ENCODE measurements around the gene HSPG2. TPM values are rescaled to one million over a fixed set of nuclear protein-coding genes. Genes with fewer than 3 reads are reported as not detected.

The HSPG2 gene
- total and polyA plus RNA-seq, 5 donors from 2014 or later: 0.05 to 3.2 (median 0.17) TPM; not detected in 1

DNA sequence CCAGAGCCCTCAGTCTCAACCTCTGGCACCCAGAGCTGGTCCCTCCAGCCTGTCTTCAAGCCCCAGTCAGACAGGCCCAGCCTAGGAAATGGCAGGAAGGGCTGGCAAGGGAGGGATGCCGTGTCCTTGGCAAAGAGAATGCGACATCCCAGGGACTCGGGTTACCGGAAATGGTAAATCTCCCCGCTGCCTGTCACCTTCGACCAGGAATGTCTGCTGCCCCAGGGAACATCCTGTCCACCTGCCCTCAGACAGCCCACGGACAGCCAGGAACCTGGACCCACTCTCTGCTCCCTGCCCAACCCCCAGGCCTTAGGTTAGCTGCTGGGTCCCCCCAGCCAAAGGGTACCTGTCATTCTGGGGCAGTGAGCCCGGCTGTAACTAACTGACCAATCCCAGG, 23.9 kb downstream of the HSPG2 start:
- Histone ChIP-seq H3K27me3 (ENCODE audit: control insufficient read depth, insufficient read depth, low read length) (no peaks in the 10 kb centered on the region), H3K9me3 (ENCODE audit: control insufficient read depth in 2 of 2, low read length in 2 of 2) (no peaks in the 10 kb centered on the region), H3K27ac (ENCODE audit: insufficient read depth, low read length, poor library complexity, severe bottlenecking) (no peak overlapping the region), H3K4me1 (ENCODE audit: control insufficient read depth, insufficient read depth, low read length, poor library complexity, severe bottlenecking) (no peaks in the 10 kb centered on the region), H3K4me3 (ENCODE audit: low read depth, low read length) (no peak overlapping the region), H3K36me3 (ENCODE audit: control insufficient read depth, insufficient read depth, low read length) (no peaks in the 10 kb centered on the region)
- Mint-ChIP-seq H3K27ac (no peak overlapping the region), H3K9me3 (no peaks in the 10 kb centered on the region), H3K4me3 (no peak overlapping the region), H3K4me1 (peaks cover 0 to 14% (median 3%) of the 10 kb centered on the region in 4 donors), H3K36me3 (no peaks in the 10 kb centered on the region), H3K27me3 (peaks cover 6% of the 10 kb centered on the region)
- ATAC-seq (ENCODE audit: low read depth in 2 of 2) (no peak), DNase-seq (no peak)

DNA sequence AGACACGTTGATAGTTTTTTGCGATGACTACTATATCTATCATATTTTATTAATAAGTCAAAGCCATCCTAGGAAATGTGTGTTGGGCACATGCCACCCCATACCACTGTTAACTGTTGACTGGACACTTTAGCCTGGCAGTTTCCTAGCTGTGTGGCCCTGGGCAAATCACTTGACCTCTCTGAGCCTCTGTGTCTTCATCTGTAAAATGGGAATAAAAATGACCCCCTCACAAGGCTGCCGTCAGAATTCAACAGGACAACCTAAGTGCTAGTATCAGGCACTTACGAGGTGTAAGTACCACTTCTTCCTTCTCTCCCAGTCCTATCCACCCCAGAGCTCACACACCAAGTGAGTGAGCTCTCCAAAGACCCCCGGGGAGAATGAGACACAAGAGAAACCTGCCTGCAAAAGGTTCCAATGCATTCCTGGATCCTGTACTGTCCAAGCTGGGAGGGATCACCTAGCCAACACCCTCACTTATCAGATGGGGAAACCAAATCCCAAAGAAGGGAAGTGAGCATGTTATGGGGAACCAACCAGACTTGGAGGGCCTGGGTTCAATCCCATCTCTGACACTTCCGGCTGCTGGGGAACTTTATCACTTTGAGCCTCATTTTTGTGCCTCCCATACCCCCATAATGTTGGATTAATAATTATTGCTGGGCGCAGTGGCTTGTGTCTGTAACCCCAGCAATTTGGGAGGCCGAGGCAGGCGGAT, 24.9 kb downstream of the HSPG2 start:
- H3K27me3 ChIP-seq (ENCODE audit: control insufficient read depth, insufficient read depth, low read length): no peaks in the 10 kb centered on the region
- ATAC-seq (ENCODE audit: low read depth in 2 of 2): no peak

DNA sequence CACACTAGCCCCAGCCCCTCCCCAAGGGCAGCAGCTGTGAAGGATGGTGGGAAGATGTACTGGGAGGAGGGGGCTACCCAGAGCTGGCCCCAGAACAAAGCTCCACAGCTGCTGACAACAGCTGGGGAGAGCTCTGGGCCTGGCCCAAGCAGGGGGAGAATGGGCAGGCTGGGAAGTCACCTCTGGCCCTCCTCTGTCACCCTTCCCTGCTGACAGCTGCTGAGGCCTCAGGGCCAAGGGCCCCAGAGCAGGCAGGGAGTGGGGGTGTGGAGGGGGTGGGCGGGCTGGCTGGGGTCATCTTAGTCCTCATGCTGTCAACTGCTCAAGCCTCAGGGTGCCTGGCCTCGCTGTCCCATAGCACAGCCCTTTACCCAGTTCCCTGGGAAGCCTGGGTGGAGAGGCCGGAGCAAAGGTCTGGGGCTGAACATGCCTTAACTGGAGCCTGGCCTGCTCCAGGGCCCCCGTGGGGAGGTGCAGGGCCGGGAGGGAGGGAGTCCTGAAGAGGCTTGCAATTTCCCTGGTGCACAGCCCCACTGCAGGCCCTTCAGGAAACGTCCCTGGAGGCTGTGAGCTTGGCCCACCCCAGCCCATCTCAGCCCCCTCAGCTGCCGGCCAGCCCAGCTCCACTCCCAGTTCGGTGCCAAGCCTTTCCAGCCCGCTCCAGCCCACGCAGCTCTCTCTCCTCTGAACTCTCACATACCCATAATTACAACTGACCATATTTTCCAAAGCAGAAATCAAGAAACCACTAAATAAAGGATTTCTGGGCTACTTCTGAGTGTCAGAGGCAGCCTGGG, 25.7 kb downstream of the HSPG2 start:
- H3K27me3 ChIP-seq (ENCODE audit: control insufficient read depth, insufficient read depth, low read length): no peaks in the 10 kb centered on the region
- H3K27me3 Mint-ChIP-seq: peaks cover 6% of the 10 kb centered on the region
- H3K36me3 ChIP-seq (ENCODE audit: control insufficient read depth, insufficient read depth, low read length): no peaks in the 10 kb centered on the region
- H3K27ac Mint-ChIP-seq: no peak overlapping the region
- no peaks in the 10 kb centered on the region for H3K9me3 Mint-ChIP-seq
- H3K27ac ChIP-seq (ENCODE audit: insufficient read depth, low read length, poor library complexity, severe bottlenecking): no peak overlapping the region
- DNase-seq: no peak
- no peak overlapping the region for H3K4me3 Mint-ChIP-seq
- H3K9me3 ChIP-seq (ENCODE audit: control insufficient read depth in 2 of 2, low read length in 2 of 2): no peaks in the 10 kb centered on the region
- ATAC-seq (ENCODE audit: low read depth in 2 of 2): no peak
- H3K4me1 Mint-ChIP-seq: peaks cover 0 to 14% (median 3%) of the 10 kb centered on the region in 4 donors
- no peaks in the 10 kb centered on the region for H3K36me3 Mint-ChIP-seq
- H3K4me3 ChIP-seq (ENCODE audit: low read depth, low read length): no peak overlapping the region
- H3K4me1 ChIP-seq (ENCODE audit: control insufficient read depth, insufficient read depth, low read length, poor library complexity, severe bottlenecking): no peaks in the 10 kb centered on the region

More for the DNA sequence above, 24.9 kb downstream of the HSPG2 start:
- H3K9me3 ChIP-seq (ENCODE audit: control insufficient read depth in 2 of 2, low read length in 2 of 2): no peaks in the 10 kb centered on the region
- Mint-ChIP-seq H3K4me1 (peaks cover 0 to 14% (median 3%) of the 10 kb centered on the region in 4 donors), H3K9me3 (no peaks in the 10 kb centered on the region), H3K36me3 (no peaks in the 10 kb centered on the region), H3K27ac (peak overlapping the region in 1 of 3 donors; percentile 15), H3K4me3 (peak overlapping the region in 1 of 4 donors; percentile 32), H3K27me3 (peaks cover 6% of the 10 kb centered on the region)
- no peak overlapping the region for H3K4me3 ChIP-seq (ENCODE audit: low read depth, low read length)
- DNase-seq: no peak
- no peak overlapping the region for H3K27ac ChIP-seq (ENCODE audit: insufficient read depth, low read length, poor library complexity, severe bottlenecking)
- H3K4me1 ChIP-seq (ENCODE audit: control insufficient read depth, insufficient read depth, low read length, poor library complexity, severe bottlenecking): no peaks in the 10 kb centered on the region
- no peaks in the 10 kb centered on the region for H3K36me3 ChIP-seq (ENCODE audit: control insufficient read depth, insufficient read depth, low read length)

DNA sequence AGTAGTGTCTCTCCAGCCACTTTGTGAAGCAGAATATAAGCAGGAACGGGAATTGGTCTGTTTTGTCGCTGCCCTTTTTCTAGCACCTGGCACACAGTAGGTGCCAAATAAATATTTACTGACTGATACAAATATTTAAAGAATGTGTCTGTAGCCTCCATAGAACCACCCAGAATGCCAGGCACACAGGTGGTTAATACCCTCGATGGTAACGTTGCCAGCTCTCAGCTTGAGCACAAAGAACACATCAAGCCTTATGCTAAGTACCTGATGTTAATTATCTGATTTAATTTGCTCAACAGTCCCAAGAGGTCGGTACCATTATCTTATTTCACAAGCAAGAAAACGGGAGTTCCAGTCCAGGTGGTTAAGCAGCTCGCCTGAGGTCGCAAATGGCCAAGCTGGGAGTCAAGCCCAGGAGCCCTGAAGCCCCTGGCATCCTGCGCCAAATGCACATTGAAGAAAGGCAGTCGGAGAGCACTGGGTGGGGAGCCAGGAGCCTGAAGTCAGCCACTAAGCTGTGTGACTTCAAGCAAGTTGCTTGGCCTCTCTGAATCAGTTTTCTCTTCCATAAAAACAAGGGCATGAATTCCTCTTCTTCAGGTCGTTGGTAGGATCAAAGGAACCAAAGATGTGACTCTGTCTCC, 26.4 kb downstream of the HSPG2 start:
- no peaks in the 10 kb centered on the region for H3K4me1 ChIP-seq (ENCODE audit: control insufficient read depth, insufficient read depth, low read length, poor library complexity, severe bottlenecking)
- no peaks in the 10 kb centered on the region for H3K36me3 ChIP-seq (ENCODE audit: control insufficient read depth, insufficient read depth, low read length)
- Mint-ChIP-seq H3K27ac (no peak overlapping the region), H3K4me3 (no peak overlapping the region), H3K36me3 (no peaks in the 10 kb centered on the region), H3K9me3 (no peaks in the 10 kb centered on the region), H3K4me1 (peaks cover 0 to 14% (median 3%) of the 10 kb centered on the region in 4 donors), H3K27me3 (peaks cover 6% of the 10 kb centered on the region)
- no peak overlapping the region for H3K27ac ChIP-seq (ENCODE audit: insufficient read depth, low read length, poor library complexity, severe bottlenecking)
- ATAC-seq (ENCODE audit: low read depth in 2 of 2): no peak
- H3K9me3 ChIP-seq (ENCODE audit: control insufficient read depth in 2 of 2, low read length in 2 of 2): no peaks in the 10 kb centered on the region
- DNase-seq: no peak
- H3K27me3 ChIP-seq (ENCODE audit: control insufficient read depth, insufficient read depth, low read length): no peaks in the 10 kb centered on the region
- H3K4me3 ChIP-seq (ENCODE audit: low read depth, low read length): no peak overlapping the region

DNA sequence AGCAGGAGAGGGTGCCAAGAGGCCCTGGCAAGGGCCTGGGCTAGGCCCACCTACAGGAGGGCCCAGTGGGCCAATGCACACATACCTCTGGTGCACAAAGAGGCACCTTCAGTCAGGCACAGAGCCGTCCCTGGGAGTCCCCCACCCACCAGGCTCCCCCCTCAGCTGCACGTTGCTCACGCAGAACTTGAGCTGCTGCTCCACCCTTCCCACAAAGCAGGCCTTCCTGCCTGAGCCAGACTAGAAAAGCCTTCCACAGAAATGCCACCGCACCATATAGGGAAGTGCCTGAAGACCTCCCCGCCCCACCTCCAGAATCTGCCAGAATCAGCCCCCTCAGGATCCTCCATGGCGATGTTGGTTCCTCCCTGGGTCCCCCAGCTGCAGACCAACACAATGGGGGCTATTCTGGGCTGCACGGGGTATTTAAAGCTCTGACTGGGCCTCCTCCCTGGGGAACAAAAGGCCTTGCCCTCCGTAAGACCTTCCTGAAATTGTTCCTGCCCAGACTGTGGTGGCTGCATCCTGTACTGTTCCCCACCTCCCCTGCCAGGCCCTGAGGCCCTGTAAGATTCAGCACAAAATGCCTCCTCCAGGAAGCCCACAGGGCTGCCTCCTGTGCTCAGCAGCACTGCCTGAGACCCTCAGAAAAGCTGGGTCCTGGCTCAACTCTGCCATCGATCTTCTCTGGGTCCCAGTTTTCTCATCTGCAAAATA, 27.2 kb downstream of the HSPG2 start:
- H3K27ac Mint-ChIP-seq: peak overlapping the region in 1 of 3 donors; percentile 73
- Histone ChIP-seq H3K4me3 (ENCODE audit: low read depth, low read length) (no peak overlapping the region), H3K36me3 (ENCODE audit: control insufficient read depth, insufficient read depth, low read length) (no peaks in the 10 kb centered on the region), H3K27me3 (ENCODE audit: control insufficient read depth, insufficient read depth, low read length) (no peaks in the 10 kb centered on the region), H3K27ac (ENCODE audit: insufficient read depth, low read length, poor library complexity, severe bottlenecking) (no peak overlapping the region), H3K4me1 (ENCODE audit: control insufficient read depth, insufficient read depth, low read length, poor library complexity, severe bottlenecking) (no peaks in the 10 kb centered on the region), H3K9me3 (ENCODE audit: control insufficient read depth in 2 of 2, low read length in 2 of 2) (no peaks in the 10 kb centered on the region)
- no peaks in the 10 kb centered on the region for H3K36me3 Mint-ChIP-seq
- H3K9me3 Mint-ChIP-seq: no peaks in the 10 kb centered on the region
- peaks cover 0 to 14% (median 3%) of the 10 kb centered on the region in 4 donors for H3K4me1 Mint-ChIP-seq
- DNase-seq (no peak), ATAC-seq (ENCODE audit: low read depth in 2 of 2) (peak; percentile 21 to 23)
- no peak overlapping the region for H3K4me3 Mint-ChIP-seq
- peaks cover 6% of the 10 kb centered on the region for H3K27me3 Mint-ChIP-seq

DNA sequence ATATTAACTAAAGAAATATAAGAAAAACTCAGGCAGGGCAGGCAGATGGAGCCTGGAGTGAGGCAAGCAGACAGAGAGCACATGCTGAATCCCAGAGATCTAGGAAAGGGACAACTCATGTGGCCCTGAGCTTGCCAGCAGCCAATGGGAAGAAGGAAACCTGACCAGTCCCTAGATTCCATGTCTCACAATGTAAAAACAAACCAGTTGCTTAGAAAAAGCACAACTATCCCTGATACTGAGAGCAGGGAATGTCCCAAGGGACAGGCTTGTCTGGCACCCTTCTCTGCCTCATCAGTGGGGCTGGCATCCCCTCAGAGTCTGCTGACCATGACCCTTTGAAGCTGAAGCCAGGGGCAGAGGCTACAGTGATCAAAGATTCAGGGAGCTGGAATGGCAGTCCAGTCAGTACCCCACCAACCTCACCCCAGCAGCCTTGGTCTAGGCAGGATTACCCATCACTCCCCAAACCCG, 27.8 kb downstream of the HSPG2 start:
- DNase-seq: no peak
- Mint-ChIP-seq H3K4me1 (peaks cover 0 to 14% (median 3%) of the 10 kb centered on the region in 4 donors), H3K4me3 (no peak overlapping the region), H3K9me3 (no peaks in the 10 kb centered on the region), H3K27ac (peak overlapping the region in 1 of 3 donors; percentile 31), H3K27me3 (peaks cover 6% of the 10 kb centered on the region), H3K36me3 (no peaks in the 10 kb centered on the region)
- ATAC-seq (ENCODE audit: low read depth in 2 of 2): no peak
- H3K27ac ChIP-seq (ENCODE audit: insufficient read depth, low read length, poor library complexity, severe bottlenecking): no peak overlapping the region
- no peaks in the 10 kb centered on the region for H3K9me3 ChIP-seq (ENCODE audit: control insufficient read depth in 2 of 2, low read length in 2 of 2)
- H3K36me3 ChIP-seq (ENCODE audit: control insufficient read depth, insufficient read depth, low read length): no peaks in the 10 kb centered on the region
- no peak overlapping the region for H3K4me3 ChIP-seq (ENCODE audit: low read depth, low read length)
- no peaks in the 10 kb centered on the region for H3K4me1 ChIP-seq (ENCODE audit: control insufficient read depth, insufficient read depth, low read length, poor library complexity, severe bottlenecking)
- H3K27me3 ChIP-seq (ENCODE audit: control insufficient read depth, insufficient read depth, low read length): no peaks in the 10 kb centered on the region
